ENCODE results near the gene PTPN9. TPM values are rescaled to one million over a fixed set of nuclear protein-coding genes. Genes with fewer than 3 reads are reported as not detected.
"Not testable (repeated sequence)": the region's sequence is repeated elsewhere in the genome, so short reads cannot be mapped to it uniquely, and the experiment has no call there.

The PTPN9 gene
- total RNA-seq, 1 experiment from 2014 or later: 64.9 TPM

DNA sequence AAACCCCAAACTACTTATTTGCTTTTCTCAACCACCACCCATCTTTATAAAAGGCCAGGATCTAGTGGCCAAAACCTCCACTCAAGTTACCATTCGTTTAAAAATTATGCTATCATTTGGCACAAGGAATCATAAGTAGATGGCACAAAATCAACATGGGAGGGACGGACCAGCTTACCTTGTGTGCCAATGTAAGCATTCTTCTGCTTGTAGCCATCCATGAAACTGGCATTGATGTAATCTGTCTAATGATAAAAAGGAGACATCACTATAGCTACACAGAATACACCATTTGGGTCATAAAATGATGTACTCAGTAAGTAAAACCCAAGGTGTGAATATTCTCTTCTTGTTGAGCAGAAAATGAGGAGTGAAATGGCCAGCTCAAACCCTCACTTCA lies 99.4 kb downstream of the PTPN9 start:
- Histone ChIP-seq H3K4me3 (ENCODE audit: low read depth, low read length, poor library complexity, severe bottlenecking) (no peak overlapping the region), H3K9me3 (ENCODE audit: low read depth, low read length, poor library complexity, severe bottlenecking) (no peaks in the 10 kb centered on the region), H3K27ac (ENCODE audit: low read depth, low read length, poor library complexity, severe bottlenecking) (no peak overlapping the region), H3K27me3 (replicated peaks; ENCODE audit: insufficient read depth, low read depth, low read length, poor library complexity) (no peaks in the 10 kb centered on the region), H3K36me3 (ENCODE audit: insufficient read depth, low read length, poor library complexity, severe bottlenecking) (peaks cover 12% of the 10 kb centered on the region), H3K4me1 (ENCODE audit: insufficient read depth, low read length, poor library complexity, severe bottlenecking) (no peaks in the 10 kb centered on the region)
- no TSS peak for BruUV-seq (replicated peaks)
- TF ChIP-seq, protein P1, sequence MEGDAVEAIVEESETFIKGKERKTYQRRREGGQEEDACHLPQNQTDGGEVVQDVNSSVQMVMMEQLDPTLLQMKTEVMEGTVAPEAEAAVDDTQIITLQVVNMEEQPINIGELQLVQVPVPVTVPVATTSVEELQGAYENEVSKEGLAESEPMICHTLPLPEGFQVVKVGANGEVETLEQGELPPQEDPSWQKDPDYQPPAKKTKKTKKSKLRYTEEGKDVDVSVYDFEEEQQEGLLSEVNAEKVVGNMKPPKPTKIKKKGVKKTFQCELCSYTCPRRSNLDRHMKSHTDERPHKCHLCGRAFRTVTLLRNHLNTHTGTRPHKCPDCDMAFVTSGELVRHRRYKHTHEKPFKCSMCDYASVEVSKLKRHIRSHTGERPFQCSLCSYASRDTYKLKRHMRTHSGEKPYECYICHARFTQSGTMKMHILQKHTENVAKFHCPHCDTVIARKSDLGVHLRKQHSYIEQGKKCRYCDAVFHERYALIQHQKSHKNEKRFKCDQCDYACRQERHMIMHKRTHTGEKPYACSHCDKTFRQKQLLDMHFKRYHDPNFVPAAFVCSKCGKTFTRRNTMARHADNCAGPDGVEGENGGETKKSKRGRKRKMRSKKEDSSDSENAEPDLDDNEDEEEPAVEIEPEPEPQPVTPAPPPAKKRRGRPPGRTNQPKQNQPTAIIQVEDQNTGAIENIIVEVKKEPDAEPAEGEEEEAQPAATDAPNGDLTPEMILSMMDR (conservative IDR thresholded peaks at IDR 0.05; ENCODE audit: low read depth, low read length): no peak
- no peak for TF ChIP-seq EZH2 (IDR thresholded peaks at IDR 0.05; ENCODE audit: borderline replicate concordance, low read depth, low read length, poor library complexity, severe bottlenecking)
- CTCF ChIA-PET: no interaction called here
- POLR2A ChIA-PET (ENCODE audit: low non-redundant PET): interaction anchor here (0.6 kb wide), 1 partner anchor 285 kb away, joined by 3 read pairs; no protein-coding TSS in a partner anchor
- DNase-seq (ENCODE audit: low spot score): no peak
- intact Hi-C loops (cut with micrococcal nuclease; ENCODE audit: unreplicated experiment): no loop called here

GRCh38 chr15:75477094-75477493 lies 102.0 kb downstream of the PTPN9 start:
- POLR2A ChIA-PET (ENCODE audit: low non-redundant PET); H3K4me3 ChIP-seq (ENCODE audit: low read depth, low read length, poor library complexity, severe bottlenecking); CTCF ChIA-PET; H3K27ac ChIP-seq (ENCODE audit: low read depth, low read length, poor library complexity, severe bottlenecking); H3K27me3 ChIP-seq (replicated peaks; ENCODE audit: insufficient read depth, low read depth, low read length, poor library complexity); intact Hi-C loops (cut with micrococcal nuclease; ENCODE audit: unreplicated experiment); BruUV-seq (replicated peaks); DNase-seq (ENCODE audit: low spot score); H3K9me3 ChIP-seq (ENCODE audit: low read depth, low read length, poor library complexity, severe bottlenecking); H3K4me1 ChIP-seq (ENCODE audit: insufficient read depth, low read length, poor library complexity, severe bottlenecking): not testable (repeated sequence)
- peaks cover 11% of the 10 kb centered on the region for H3K36me3 ChIP-seq (ENCODE audit: insufficient read depth, low read length, poor library complexity, severe bottlenecking)

GRCh38 chr15:75468913-75469598 lies 110.1 kb downstream of the PTPN9 start:
- intact Hi-C loops (cut with micrococcal nuclease; ENCODE audit: unreplicated experiment): no loop called here
- Histone ChIP-seq H3K4me1 (ENCODE audit: insufficient read depth, low read length, poor library complexity, severe bottlenecking) (no peaks in the 10 kb centered on the region), H3K4me3 (ENCODE audit: low read depth, low read length, poor library complexity, severe bottlenecking) (no peak overlapping the region), H3K36me3 (ENCODE audit: insufficient read depth, low read length, poor library complexity, severe bottlenecking) (peaks cover 56% of the 10 kb centered on the region), H3K9me3 (ENCODE audit: low read depth, low read length, poor library complexity, severe bottlenecking) (no peaks in the 10 kb centered on the region), H3K27ac (ENCODE audit: low read depth, low read length, poor library complexity, severe bottlenecking) (no peak overlapping the region), H3K27me3 (replicated peaks; ENCODE audit: insufficient read depth, low read depth, low read length, poor library complexity) (no peaks in the 10 kb centered on the region)
- BruUV-seq (replicated peaks): no TSS peak
- CTCF ChIA-PET: no interaction called here
- no peak for TF ChIP-seq EZH2 (IDR thresholded peaks at IDR 0.05; ENCODE audit: borderline replicate concordance, low read depth, low read length, poor library complexity, severe bottlenecking)
- TF ChIP-seq, protein P1 (conservative IDR thresholded peaks at IDR 0.05; ENCODE audit: low read depth, low read length): no peak
- DNase-seq (ENCODE audit: low spot score): no peak
- POLR2A ChIA-PET (ENCODE audit: low non-redundant PET): no interaction called here

GRCh38 chr15:75460646-75461045 lies 118.5 kb downstream of the PTPN9 start:
- intact Hi-C loops (cut with micrococcal nuclease; ENCODE audit: unreplicated experiment): no loop called here
- no peak for TF ChIP-seq EZH2 (IDR thresholded peaks at IDR 0.05; ENCODE audit: borderline replicate concordance, low read depth, low read length, poor library complexity, severe bottlenecking)
- TF ChIP-seq, protein P1 (conservative IDR thresholded peaks at IDR 0.05; ENCODE audit: low read depth, low read length): no peak
- BruUV-seq (replicated peaks): no TSS peak
- ChIA-PET CTCF (no interaction called here), POLR2A (ENCODE audit: low non-redundant PET) (no interaction called here)
- no peak overlapping the region for H3K27ac ChIP-seq (ENCODE audit: low read depth, low read length, poor library complexity, severe bottlenecking)
- H3K4me3 ChIP-seq (ENCODE audit: low read depth, low read length, poor library complexity, severe bottlenecking): no peak overlapping the region
- no peaks in the 10 kb centered on the region for H3K27me3 ChIP-seq (replicated peaks; ENCODE audit: insufficient read depth, low read depth, low read length, poor library complexity)
- no peaks in the 10 kb centered on the region for H3K36me3 ChIP-seq (ENCODE audit: insufficient read depth, low read length, poor library complexity, severe bottlenecking)
- no peak for DNase-seq (ENCODE audit: low spot score)
- H3K4me1 ChIP-seq (ENCODE audit: insufficient read depth, low read length, poor library complexity, severe bottlenecking): no peaks in the 10 kb centered on the region
- no peaks in the 10 kb centered on the region for H3K9me3 ChIP-seq (ENCODE audit: low read depth, low read length, poor library complexity, severe bottlenecking)
